Esophagus muscularis mucosa (tissue), 4 donors: ENCODE results near the gene WASF2. TPM values are rescaled to one million over a fixed set of nuclear protein-coding genes. Genes with fewer than 3 reads are reported as not detected.
A peak's percentile ranks its signal among the peaks of the same experiment; 100 is the strongest.

ENCODE experiments used
- DNase-seq: peaks from one replicate; pipeline ENCODE4 v3.0.0-alpha.2; 2017; ENCODE audit errors: extremely low spot score
- H3K27ac ChIP-seq, 4 donors: fragments of 200-600 bp; sonication (generic); replicated peaks in 1 of 4; 1 replicate in 3 of 4; 2 replicates in 1 of 4; pipeline ENCODE4 v1.5.1; 2016 to 2019; ENCODE audit warnings: mild to moderate bottlenecking in 1 of 4
- H3K27me3 ChIP-seq, 4 donors: fragments of 200-600 bp; sonication (generic); one replicate each; pipeline versions ENCODE4 v1.5.1 to v1.6.0; 2016 to 2019
- H3K36me3 ChIP-seq, 4 donors: fragments of 200-600 bp; sonication (generic); one replicate each; pipeline ENCODE4 v1.5.1; 2016 to 2019
- H3K4me1 ChIP-seq, 4 donors: fragments of 200-600 bp; sonication (generic); one replicate each; pipeline ENCODE4 v1.5.1; 2016 to 2019
- H3K4me3 ChIP-seq, 4 donors: fragments of 200-600 bp; sonication (generic); 1 replicate in 2 of 4; 2 replicates in 2 of 4; pipeline ENCODE4 v1.5.1; 2016 to 2019; ENCODE audit warnings: mild to moderate bottlenecking in 4 of 4, moderate library complexity in 1 of 4
- H3K9me3 ChIP-seq, 4 donors: fragments of 200-600 bp; sonication (generic); 1 replicate in 3 of 4; 2 replicates in 1 of 4; pipeline ENCODE4 v1.5.1; 2016 to 2019
- EP300 ChIP-seq: sonication (generic); formaldehyde crosslinking; IDR thresholded peaks from one replicate; pipeline ENCODE4 v1.6.1; 2017; ENCODE audit warnings: antibody characterized with exemption
- POLR2A ChIP-seq: fragments of 450-650 bp; IDR thresholded peaks from one replicate; pipeline ENCODE4 v1.6.1; 2017; ENCODE audit warnings: antibody characterized with exemption, moderate library complexity, mild to moderate bottlenecking, low read depth
- POLR2AphosphoS5 ChIP-seq, 2 donors: sonication (generic); formaldehyde crosslinking; IDR thresholded peaks; one replicate each; pipeline ENCODE4 v1.6.1; 2017; ENCODE audit warnings: antibody characterized with exemption in 2 of 2
- WGBS: methylation state at CpG from one replicate; pipeline ENCODE4 v1.1.5; 2018; 5-methylcytosine and 5-hydroxymethylcytosine counted together
- intact Hi-C: fragments of 100-400 bp; cut with DNase I; formaldehyde crosslinking; loops from one replicate; pipeline ENCODE4 v1.15.1; 2023
- total RNA-seq, 4 donors: library from RNA; depleted of rRNA; stranded (reverse); fragments of >200 nt; gene quantifications; one replicate each; pipeline versions ENCODE4 v1.1.0 to v1.2.1, GENCODE V29; 2016
- TF ChIP-seq, protein P1 (sequence below), 3 experiments: fragments of 200-600 bp in 2 of 3; fragments of 450-650 bp in 1 of 3; sonication (generic) in 2 of 3; IDR thresholded peaks; one replicate each; pipeline ENCODE4 v1.5.1; 2017 to 2019; ENCODE audit warnings: antibody characterized with exemption in 3 of 3, mild to moderate bottlenecking in 2 of 3, moderate library complexity in 1 of 3

WASF2 gene
- total RNA-seq, 4 donors from 2014 or later = 78.5 to 141 (median 101) TPM

DNA sequence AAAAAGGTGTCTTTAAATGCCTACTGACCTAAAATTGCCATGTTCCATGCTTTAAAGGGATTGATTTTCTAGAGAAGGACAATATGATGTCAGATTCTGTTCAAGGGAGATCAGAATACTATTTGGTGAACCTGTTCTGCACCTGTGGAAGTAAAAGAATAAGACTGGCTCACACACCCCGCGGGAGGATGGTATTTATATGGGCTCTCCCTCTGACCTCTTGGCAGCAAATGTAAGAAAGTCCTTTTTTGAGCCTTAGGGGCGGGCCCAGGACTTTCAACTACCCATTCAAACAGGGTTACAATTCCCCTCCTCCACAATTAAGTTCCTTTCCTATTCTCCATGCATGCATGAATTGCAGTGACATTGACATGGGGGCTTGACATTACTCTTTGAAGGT, 42.1 kb downstream of the WASF2 start:
- TF ChIP-seq POLR2A (no peak), POLR2AphosphoS5 (IDR thresholded peaks at IDR 0.05) (no peak), EP300 (no peak)
- TF ChIP-seq, protein P1, sequence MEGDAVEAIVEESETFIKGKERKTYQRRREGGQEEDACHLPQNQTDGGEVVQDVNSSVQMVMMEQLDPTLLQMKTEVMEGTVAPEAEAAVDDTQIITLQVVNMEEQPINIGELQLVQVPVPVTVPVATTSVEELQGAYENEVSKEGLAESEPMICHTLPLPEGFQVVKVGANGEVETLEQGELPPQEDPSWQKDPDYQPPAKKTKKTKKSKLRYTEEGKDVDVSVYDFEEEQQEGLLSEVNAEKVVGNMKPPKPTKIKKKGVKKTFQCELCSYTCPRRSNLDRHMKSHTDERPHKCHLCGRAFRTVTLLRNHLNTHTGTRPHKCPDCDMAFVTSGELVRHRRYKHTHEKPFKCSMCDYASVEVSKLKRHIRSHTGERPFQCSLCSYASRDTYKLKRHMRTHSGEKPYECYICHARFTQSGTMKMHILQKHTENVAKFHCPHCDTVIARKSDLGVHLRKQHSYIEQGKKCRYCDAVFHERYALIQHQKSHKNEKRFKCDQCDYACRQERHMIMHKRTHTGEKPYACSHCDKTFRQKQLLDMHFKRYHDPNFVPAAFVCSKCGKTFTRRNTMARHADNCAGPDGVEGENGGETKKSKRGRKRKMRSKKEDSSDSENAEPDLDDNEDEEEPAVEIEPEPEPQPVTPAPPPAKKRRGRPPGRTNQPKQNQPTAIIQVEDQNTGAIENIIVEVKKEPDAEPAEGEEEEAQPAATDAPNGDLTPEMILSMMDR (IDR thresholded peaks at IDR 0.05) = no peak
- 71% methylated on average over 3 of the region's 3 CpGs for WGBS
- H3K36me3 ChIP-seq = peaks cover 0 to 13% (median 9%) of the 10 kb centered on the region in 4 donors
- intact Hi-C loops = no loop called here
- H3K27me3 ChIP-seq = no peaks in the 10 kb centered on the region
- DNase-seq = no peak
- peaks cover 35 to 73% (median 64%) of the 10 kb centered on the region in 4 donors for H3K4me1 ChIP-seq
- peak overlapping the region in 1 of 4 donors; percentile 17 for H3K27ac ChIP-seq
- H3K9me3 ChIP-seq = no peaks in the 10 kb centered on the region
- H3K4me3 ChIP-seq = no peak overlapping the region

DNA sequence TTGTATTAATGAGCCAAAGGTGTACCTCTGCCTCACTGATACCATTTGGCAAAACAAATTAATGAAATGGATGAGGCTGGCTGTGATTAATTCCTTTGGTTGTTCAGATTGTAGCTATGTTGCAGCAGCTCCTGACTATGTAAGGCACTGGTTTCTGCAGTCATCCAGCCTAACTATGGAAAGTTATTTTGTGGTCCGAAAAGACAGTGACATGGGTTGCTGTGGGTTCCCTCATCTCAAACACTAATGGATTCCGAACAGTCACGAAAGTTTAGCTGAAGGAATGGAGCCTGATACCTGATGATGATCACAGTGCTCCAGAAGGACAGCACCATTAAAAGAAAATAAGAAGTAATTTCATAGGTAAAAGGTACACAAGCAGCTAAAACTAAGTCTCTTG, 42.6 kb downstream of the WASF2 start:
- intact Hi-C loops = no loop called here
- Histone ChIP-seq H3K4me3 (no peak overlapping the region), H3K9me3 (no peaks in the 10 kb centered on the region), H3K36me3 (peaks cover 0 to 13% (median 9%) of the 10 kb centered on the region in 4 donors), H3K27ac (peak overlapping the region in 1 of 4 donors; percentile 17), H3K27me3 (no peaks in the 10 kb centered on the region), H3K4me1 (peaks cover 35 to 73% (median 65%) of the 10 kb centered on the region in 4 donors)
- 79% methylated on average over 3 of the region's 3 CpGs for WGBS
- no peak for DNase-seq
- TF ChIP-seq EP300 (no peak), POLR2A (no peak), POLR2AphosphoS5 (IDR thresholded peaks at IDR 0.05) (no peak)
- TF ChIP-seq, protein P1 (IDR thresholded peaks at IDR 0.05) = no peak

DNA sequence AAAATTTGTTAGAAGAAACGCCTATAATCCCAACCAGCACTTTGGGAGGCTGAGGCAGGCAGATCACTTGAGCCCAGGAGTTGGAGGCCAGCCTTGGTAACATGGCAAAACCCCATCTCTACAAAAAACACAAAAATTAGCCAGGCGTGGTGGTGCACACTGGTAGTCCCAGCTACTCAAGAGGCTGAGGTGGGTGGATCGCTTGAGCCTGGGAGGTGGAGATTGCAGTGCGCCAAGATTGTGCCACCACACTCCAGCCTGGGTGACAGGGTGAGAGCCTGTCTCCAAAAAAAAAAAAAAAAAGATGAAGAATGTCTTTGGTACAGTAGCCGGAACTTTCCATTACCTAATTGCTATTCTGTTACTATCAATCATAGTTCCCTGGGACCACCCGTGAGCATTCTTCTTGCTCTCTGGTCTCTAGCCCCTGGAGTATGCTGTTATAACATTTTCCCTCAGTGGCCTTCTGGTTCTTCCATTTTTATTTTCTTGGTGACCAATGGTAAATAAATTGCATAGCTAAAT, 43.4 kb downstream of the WASF2 start:
- TF ChIP-seq POLR2A (no peak), EP300 (no peak), POLR2AphosphoS5 (IDR thresholded peaks at IDR 0.05) (no peak)
- TF ChIP-seq, protein P1 (IDR thresholded peaks at IDR 0.05) = no peak
- intact Hi-C loops = no loop called here

DNA sequence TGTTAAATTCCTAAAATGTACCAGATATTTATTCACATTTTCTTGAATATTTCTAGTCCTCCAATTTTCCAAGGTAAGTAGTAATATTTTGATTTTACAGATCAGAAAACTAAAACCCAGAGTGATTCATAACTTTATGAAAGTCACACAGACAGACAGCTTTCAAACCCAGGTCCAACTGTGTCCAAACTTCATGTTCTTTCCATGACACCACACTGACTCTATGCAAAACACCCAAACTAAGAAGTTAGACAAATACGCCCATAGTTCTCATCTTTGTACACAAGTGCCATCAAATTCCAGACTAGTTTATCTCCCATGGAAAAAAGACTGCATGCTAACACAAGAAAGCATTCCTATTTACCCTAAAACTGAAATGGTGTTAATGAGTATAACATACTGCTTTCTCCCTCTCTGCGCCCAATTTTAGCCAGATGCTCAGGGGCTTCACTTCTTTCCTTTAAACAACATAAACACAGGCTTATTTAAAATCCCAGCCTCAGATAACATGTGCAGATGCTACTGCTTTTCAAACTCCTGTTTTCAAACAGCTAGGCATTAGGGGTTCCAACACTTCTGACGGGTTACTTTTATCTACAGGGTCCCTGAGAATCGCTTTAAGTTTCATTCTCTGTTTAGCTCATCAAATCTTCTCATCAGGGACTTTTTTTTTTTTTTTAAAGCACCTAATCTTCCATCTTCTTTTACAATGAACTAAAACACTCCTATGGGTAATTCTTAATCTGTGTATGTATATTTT, 44.6 kb downstream of the WASF2 start:
- TF ChIP-seq, protein P1 (IDR thresholded peaks at IDR 0.05) = no peak
- no peak for TF ChIP-seq POLR2AphosphoS5 (IDR thresholded peaks at IDR 0.05)
- no peak for TF ChIP-seq POLR2A
- TF ChIP-seq EP300 = no peak
- peaks cover 26 to 70% (median 57%) of the 10 kb centered on the region in 4 donors for H3K4me1 ChIP-seq
- H3K27me3 ChIP-seq = no peaks in the 10 kb centered on the region
- H3K36me3 ChIP-seq = peaks cover 0 to 21% (median 11%) of the 10 kb centered on the region in 4 donors
- intact Hi-C loops = no loop called here
- 69% methylated on average over 4 of the region's 4 CpGs for WGBS
- H3K9me3 ChIP-seq = no peaks in the 10 kb centered on the region
- H3K27ac ChIP-seq = no peak overlapping the region
- DNase-seq = no peak
- no peak overlapping the region for H3K4me3 ChIP-seq

More for the DNA sequence above, 43.4 kb downstream of the WASF2 start:
- no peaks in the 10 kb centered on the region for H3K27me3 ChIP-seq
- H3K9me3 ChIP-seq = no peaks in the 10 kb centered on the region
- WGBS = 91% methylated on average over 6 of the region's 6 CpGs
- DNase-seq = no peak
- H3K4me3 ChIP-seq = no peak overlapping the region
- H3K4me1 ChIP-seq = peaks cover 31 to 73% (median 60%) of the 10 kb centered on the region in 4 donors
- peak overlapping the region in 1 of 4 donors; percentile 10 for H3K27ac ChIP-seq
- peaks cover 0 to 13% (median 9%) of the 10 kb centered on the region in 4 donors for H3K36me3 ChIP-seq
